ENCODE results near the gene RHO.
"Not testable (repeated sequence)": the region's sequence is repeated elsewhere in the genome, so short reads cannot be mapped to it uniquely, and the experiment has no call there.

The RHO gene

DNA sequence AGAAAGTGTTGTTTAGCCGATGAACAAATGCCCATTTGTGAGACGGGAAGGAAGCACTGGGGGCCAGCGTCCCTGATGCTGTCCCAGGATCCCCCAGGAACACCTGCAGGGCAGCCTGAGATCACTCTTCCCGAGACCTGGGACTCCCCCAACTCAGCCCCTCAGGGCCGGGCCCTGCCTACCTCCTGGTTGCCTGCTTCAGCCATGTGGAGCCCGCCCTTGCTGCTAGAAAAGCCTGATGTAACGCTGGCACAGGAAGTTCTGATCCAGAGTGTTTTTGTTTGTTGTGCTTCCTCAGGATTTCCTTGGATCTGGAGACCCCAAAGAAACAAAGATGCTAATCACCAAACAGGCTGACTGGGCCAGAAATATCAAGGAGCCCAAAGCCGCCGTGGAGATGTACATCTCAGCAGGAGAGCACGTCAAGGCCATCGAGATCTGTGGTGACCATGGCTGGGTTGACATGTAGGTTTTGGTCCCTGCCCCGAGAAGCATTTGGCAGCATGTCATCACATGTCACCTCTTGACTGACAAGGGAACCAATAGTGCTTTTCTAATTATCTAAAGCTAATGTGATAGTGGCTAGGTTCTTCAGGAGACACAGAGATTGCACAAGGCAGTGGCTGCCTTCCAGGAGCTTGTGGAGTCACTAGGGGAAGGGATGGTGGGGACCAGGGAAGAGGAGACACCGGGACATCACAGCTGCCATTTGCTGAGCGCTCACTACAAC is 28.7 kb upstream of the RHO start:
- DNase-seq (ENCODE audit: low spot score), result not testable (repeated sequence)

DNA sequence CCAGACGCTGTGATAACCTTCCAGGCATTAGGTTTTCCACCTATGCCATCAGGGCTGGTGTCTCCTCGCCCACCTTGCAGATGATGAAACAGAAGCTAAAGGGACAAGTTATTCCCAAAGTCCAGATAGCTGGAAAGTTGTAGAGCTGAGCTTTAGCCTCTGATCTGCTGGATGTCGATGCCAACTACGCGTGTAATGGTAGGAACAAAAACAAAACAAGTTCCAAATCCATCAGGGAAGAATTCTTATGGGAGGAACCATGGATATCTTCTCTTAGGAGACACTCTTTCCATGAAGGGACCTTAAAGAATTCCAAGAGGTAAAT is 28.1 kb upstream of the RHO start:
- no peak for DNase-seq (ENCODE audit: low spot score)

DNA sequence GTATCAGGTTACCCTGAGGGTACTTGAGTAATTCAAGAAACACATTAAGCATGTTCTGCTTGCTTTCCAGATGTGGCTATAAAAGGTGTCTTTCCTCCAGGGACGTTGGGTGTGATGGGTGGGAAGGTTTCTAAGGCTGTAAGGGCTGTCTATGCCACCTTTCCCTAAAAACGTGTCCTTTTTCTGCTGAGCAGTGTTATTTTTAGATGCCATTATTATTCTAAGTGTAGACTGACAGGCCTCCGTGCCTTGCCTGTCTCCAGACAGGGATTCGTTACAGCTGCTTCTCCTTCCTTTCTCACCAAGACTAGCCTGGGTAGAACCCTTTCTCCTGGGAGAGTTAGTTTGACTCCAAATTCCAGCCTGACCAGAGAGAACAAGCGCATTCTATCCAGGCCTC is 26.8 kb upstream of the RHO start:
- DNase-seq (ENCODE audit: low spot score), result no peak

DNA sequence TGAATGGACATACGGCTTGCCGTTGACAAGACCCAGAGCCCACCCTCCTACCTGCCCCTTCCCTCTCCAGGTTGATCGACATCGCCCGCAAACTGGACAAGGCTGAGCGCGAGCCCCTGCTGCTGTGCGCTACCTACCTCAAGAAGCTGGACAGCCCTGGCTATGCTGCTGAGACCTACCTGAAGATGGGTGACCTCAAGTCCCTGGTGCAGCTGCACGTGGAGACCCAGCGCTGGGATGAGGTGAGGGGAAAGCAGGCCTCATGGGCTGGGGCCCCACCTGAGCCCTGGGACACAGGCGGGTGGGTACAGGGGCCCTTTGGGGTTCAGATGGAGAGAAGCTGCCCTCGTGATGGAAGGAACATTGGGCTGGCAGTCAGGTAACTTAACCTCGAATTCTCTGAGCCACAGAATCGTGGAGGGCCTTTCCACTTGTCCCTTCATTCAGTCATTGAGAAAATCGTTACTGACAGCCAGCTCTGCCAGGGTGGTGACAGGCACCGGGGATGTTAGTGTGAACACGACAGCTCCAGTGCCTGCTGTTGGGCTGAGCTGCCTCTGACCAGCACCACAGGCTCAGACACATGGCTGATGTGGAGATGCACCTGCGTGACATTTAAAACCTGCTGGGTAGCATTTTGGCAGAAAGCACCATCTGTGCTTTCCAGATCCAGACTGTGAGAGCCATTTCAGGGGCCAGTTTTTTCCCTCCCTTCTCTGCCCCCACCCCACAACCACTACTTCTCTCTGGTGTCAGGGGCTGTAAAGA is 25.6 kb upstream of the RHO start:
- no peak for DNase-seq (ENCODE audit: low spot score)

DNA sequence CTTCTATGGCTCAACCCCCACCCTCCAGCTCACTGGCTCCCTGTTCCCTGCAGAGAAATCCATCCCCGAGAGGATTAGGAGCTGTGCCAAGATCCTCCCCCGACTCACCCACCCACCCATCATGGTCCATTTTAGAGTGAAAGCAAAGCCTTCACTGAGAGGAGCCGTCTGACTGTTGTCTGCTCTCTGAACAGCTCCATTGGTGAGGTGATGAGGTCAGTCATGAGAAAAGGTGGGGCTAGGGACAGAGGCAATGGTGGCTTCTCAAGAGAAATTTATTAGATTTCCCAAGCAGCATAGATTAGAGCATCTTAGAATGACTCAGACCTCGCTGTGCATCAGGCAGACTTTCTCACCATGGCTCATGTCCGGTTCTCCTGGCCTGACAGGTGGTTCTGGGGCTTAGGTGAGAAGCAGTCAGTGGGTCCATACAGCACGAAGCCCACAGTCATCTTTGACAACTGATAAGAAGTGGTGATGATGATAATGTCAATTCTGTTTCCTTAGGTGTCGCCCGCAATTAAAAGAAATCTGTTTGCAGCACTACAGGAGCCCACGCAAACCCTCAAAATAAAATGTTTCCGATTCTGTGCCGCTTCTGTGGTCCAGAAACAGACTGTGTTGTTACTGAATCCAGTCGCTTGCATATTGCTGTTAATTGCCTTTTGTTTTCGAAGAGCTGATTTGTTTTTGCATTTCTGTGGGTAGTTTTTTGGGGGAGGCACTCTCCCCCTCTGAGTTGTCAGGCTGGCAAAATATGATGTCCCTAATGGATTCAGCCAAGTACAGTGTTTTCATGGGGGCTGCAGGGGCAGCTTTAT is 24.8 kb upstream of the RHO start:
- DNase-seq (ENCODE audit: low spot score), result no peak

DNA sequence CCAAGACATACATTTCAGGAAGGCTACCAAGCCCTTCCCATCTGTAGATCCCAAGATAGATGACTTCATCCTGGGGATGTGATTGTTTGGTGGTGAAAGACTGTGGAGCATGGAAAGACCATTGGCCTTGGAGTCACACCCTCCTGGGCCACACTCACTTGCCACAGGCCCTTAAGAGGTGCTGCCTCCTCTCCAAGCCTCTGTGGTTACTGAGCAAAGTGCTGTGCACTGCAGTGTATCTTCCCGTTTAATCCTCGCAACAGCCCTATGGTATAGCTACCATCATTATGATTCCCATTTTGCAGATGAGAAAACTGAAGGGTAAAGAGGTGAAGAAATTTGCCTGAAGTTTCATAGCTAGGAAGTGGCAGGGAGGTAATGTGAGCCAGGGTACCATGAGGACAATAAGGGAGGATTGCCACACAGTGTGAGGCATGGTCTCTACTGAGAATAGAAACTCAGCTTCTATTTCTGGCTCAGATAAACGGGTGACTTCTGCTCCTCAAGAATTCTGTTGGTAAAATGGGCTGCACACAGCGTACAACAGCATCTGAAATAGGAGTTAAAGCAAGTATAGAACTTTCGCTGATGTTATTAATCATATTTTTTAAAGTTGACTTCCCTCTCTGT is 23.9 kb upstream of the RHO start:
- no peak for DNase-seq (ENCODE audit: low spot score)

DNA sequence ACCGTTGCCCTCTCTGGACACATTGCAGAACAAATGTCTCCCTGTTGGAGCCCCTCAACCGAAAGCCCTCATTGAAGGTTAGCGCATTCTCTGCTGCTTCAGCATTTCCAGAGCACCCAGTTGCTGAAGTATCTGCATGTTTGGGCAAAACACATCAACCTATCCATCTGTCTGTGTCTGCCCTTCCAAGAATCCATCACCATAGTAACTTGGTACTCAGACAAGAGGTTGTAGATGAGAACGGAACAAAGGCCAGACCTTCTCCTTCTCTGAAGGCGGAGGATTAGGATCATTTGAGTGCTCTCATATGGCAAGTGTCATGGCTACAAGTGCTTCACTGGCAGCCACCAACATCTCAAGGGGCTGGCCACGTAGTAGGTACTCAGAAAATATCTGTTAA is 23.1 kb upstream of the RHO start:
- DNase-seq (ENCODE audit: low spot score), result no peak

DNA sequence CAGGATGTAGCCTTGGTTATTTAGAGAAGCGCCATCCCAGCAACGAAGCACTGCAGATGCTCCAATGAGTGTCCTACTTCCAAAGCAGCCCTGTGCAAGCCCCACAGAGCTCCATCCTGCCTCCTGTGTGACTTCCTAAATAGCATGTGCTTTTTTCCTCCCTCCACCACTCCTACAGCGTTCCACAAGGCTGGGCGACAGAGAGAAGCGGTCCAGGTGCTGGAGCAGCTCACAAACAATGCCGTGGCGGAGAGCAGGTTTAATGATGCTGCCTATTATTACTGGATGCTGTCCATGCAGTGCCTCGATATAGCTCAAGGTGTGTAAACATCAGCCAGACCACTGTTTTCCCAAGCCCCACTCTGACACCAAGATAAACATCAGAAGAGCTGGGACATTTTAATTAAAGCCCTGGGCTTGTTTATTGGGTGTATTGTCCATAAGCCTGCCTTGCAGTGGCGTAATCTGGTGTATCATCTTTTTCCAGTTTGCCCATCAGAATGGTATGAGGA is 22.2 kb upstream of the RHO start:
- DNase-seq (ENCODE audit: low spot score), result no peak

DNA sequence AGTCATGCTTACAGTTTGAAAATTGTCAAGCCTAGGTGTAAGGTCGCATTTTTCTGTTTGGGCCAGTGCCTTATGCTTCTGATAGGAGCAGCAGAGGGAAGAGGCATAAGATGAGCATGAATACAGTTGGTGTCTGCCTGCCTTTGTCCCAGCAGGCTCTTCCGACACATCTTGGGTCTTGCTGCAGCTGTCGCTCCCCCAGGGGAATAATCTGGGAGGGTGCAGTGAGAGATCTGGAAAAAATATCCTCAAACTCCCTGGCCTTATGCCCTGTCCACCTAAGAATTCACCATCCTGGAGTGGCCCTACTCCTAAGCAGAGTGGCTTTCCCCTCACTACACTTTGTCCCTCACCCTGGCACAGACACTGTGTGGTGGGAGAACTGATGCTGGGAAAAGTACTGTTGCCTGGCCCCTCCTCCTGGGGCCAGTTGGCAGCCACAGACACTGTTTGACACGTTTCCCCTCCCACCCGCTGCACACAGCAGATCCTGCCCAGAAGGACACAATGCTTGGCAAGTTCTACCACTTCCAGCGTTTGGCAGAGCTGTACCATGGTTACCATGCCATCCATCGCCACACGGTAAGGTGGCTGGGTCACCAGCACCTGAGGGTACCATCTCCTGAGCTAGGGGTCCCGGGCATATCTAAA is 21.1 kb upstream of the RHO start:
- DNase-seq (ENCODE audit: low spot score), result no peak

DNA sequence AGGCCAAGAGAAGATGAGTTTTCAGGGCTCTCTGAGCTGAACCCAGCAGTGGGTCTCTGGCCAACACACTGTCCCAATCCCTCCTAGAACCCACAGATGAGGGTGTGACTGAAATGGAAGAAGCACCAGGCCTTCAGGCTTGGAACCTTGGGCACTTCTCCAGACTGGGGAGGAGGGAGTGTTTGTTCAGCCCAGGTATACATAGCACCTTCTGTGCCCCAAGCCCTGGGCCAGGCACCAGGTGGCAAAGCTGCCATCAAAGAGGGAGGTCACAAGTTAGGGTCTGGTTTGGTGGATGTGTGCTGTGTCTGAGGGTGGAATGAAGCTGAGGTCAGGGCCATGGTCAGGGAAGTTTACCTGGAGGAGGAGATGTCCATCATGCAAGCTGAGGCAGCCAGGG is 15.8 kb upstream of the RHO start:
- no peak for DNase-seq (ENCODE audit: low spot score)

DNA sequence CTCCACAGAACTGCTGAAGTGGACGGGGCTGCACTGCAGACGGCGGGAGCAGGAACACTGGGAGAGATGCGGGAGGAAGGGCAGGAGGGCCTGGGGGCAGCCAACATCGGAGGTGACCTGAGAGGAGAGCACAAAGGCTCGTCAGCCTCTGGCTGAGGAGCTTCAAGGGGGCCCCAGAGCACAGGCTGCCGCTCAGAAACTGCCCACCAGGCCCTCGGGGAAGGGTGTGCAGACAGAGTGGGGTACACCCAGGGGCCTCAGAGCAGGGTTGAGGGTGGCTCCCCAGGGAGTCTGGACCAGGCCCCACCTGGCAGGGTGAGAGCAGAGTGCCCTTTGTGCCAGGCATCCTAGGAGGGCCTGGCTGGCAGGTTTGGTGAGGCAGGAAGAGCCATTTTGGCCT is 14.7 kb upstream of the RHO start:
- no peak for DNase-seq (ENCODE audit: low spot score)

DNA sequence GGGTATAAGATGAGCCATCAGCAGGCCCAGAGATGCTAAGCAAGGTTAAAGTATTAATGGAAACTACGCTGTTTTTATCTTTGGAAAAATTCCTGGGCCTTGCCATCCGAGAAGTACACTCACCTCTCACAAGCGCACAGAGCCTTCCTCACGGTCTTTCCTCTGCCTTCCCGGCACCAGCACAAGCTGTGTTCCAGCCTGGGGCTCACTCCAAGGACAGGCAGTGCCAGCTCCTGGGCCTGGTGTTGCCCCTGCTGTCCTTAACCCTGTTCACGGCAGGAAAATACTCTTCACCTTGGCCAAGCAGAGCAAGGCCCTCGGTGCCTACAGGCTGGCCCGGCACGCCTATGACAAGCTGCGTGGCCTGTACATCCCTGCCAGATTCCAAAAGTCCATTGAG is 14.3 kb upstream of the RHO start:
- no peak for DNase-seq (ENCODE audit: low spot score)

DNA sequence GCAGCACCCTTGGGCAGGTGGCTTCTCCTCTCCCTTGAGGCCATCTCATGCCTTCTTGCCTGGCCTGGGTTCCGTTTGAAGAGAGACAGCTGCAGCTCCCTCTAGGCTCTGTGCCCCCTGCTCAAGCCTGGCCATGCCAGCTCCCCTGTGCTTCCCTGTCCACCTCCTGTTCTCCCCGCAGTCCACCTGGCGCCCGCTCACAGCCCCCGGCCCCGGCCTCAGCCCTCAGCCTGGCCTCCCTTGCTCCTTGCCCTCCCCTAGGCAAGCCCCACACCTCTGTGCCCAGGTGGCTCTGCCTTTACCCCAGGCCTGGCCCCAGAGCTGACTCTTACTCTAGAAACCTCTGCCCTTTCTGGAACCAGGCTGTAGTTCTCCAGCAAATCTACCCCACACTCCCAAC is 13.9 kb upstream of the RHO start:
- no peak for DNase-seq (ENCODE audit: low spot score)

DNA sequence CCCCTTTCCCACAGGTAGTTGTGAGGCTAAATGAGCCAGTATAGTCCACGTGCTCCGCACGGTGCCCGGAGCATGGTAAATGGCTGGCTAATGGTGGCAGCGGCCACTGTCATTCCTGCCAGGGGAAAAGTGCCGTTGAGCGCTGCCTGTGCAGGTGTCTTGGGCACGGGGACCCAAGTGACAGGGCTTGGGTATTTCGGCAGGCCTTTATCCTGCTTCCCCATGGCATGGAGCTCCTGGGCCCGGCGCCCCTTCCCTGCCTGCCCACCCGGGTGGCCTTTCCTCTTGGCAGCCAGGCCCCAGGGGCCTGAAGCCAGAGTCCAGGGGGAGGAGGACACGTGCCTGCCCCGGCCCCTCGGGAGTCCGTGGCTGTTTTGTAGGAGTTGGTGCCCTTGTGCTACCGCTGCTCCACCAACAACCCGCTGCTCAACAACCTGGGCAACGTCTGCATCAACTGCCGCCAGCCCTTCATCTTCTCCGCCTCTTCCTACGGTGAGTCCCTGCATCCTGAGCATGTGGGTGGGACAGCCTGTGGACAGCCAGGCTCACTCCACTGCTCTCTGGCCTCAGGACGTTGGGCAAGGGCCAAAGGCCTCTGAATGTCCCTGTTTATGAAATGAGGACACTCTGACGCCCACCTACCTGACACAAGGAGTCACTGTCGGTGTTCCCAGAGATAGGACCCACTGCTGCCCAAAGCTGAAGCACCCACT is 13.2 kb upstream of the RHO start:
- DNase-seq (ENCODE audit: low spot score), result not testable (repeated sequence)

DNA sequence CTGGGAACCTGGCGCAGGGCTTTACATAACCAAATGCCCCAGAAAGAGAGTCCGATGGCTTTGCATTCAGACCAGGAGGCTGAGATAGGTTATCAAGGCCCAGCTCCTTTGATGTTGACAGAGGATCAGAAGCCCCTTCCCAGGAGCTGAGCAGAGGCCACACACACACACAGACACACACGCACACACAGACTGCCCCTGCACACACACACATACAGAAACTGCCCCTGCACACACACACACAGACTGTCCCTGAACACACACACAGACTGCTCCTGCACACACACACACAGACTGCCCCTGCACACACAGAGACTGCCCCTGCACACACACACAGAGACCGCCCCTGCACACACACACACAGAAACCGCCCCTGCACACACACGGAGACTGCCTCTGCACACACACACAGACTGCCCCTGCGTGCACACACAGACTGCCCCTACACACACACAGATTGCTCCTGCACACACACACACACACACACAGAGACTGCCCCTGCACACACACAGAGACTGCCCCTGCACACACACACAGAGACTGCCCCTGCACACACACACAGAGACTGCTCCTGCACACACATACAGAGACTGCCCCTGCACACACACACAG is 12.5 kb upstream of the RHO start:
- not testable (repeated sequence) for DNase-seq (ENCODE audit: low spot score)

DNA sequence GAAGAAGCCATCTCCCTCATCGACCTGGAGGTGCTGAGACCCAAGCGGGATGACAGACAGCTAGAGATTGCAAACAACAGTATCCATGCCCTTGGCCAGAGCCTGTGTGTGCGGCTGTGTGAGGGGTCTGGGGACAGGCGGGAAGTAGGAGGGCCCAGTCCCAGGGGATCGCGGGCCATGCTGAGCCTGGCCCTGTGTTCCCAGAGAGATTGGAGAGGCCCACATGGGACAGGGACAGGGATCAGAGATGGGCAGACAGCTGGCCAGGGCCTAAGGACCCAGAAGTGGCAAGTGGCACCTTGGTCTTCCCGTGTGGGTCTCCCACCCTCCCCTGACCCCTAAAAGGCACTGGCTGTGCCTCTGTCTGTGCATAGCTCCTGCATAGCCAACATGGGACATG is 10.9 kb upstream of the RHO start:
- DNase-seq (ENCODE audit: low spot score), result no peak

DNA sequence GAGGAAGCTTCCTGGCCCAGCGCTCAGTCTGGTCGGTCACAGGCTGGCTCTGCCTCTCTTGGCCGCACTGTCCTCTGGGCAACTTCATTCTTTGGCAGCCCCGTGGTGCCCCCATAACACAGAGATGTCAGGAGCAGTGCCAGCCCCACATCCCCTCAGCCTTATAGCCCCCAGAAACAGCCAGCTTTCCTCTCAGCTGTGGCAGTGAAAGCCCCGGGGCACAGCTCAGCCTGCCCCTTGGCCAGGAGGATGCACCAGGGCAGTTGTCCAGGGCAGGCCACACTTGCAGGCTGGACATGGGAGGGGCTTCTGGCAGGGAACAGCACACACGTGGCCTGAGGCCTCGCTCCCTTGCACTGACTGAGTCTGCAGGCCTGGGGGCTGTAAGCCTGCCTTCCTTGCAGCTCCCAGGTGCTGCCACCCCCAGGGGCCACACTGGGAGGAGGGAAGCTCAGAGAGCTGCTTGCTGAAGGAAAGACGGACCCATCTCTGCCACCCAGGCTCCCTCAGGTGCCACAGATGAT is 10.3 kb upstream of the RHO start:
- DNase-seq (ENCODE audit: low spot score), result no peak

DNA sequence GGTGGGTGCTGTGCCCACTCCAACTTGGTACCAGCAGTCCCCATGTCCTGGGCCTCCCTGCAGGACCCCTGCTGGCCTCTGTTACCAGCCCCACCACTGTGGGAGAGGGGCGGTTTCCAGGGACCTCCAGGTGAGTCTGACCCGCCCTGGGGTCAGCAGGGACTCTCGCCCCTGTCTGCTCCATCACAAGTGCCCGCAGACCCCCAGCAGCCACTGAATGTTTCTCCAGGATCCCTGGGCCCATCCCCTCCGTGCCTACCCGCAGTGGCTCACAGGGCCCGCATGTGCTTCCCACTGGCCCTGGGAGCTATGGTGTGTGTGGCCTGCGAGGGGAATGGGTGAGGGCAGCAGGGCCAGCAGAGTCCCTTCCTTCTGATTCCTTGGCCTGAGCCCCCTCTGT is 9.9 kb upstream of the RHO start:
- no peak for DNase-seq (ENCODE audit: low spot score)

DNA sequence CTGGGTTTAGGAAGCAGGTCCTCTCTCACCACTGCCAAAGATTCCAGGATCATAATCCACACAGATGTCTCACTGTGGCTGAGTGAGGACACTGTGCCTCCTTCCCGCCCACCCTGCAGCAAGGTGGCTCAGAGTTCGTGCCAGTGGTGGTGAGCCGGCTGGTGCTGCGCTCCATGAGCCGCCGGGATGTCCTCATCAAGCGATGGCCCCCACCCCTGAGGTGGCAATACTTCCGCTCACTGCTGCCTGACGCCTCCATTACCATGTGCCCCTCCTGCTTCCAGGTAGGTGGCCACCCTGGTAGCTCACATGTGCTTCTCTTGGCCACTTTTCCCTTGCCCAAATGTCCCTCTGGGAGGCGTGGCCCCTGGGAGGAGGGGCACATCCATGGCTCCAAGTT is 9.0 kb upstream of the RHO start:
- DNase-seq (ENCODE audit: low spot score), result no peak

DNA sequence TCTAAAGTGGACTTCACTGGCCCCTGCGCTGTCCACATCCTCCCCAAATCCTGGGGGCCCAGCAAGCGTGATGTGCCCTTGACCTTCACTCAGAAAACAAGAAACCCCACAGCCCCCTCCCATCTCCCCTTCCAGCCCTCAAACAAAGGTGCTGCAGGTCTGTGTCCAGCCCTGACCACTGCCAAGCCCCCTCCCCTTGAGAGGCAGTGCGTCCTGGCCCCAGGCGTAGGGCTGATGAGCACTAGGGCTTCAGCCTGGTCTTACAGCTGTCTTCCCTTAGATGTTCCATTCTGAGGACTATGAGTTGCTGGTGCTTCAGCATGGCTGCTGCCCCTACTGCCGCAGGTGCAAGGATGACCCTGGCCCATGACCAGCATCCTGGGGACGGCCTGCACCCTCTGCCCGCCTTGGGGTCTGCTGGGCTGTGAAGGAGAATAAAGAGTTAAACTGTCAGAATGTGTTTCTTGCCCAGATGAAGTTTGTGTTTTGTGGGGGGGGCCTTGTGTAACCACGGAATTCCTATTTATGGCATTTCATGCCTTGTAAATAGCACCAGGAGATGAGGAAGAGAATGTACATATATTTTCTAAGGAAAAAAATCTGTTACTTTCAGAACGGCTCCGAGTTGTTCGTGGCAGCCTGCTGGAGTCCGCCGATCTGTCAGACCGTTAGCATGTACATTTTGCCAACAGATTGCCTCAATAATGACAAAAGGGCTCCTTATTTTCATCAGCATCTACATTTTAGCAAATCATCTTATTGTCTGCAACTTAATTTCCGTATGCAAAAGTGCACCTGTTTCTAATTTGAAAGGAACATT is 8.3 kb upstream of the RHO start:
- DNase-seq (ENCODE audit: low spot score), result no peak
